ENCODE results near the gene SMARCD2.
"Not testable (repeated sequence)": the region's sequence is repeated elsewhere in the genome, so short reads cannot be mapped to it uniquely, and the experiment has no call there.

- TF ChIP-seq CTCF (IDR thresholded peaks at IDR 0.05; ENCODE audit: poor library complexity, severe bottlenecking); POLR2AphosphoS5 (IDR thresholded peaks at IDR 0.05); EZH2 (IDR thresholded peaks at IDR 0.05; ENCODE audit: borderline replicate concordance, insufficient read depth, low read length, poor library complexity, severe bottlenecking): not testable (repeated sequence)
These were observed 31.7 kb upstream of the SMARCD2 start for GRCh38 chr17:63874061-63874626.

Measured in neural cell (in vitro differentiated cells).